Glomerular visceral epithelial cell (primary cell): ENCODE data around the gene STIP1.

Experiments used
- DNase-seq: peaks from one replicate; pipeline ENCODE4 v3.0.0-alpha.2; 2016; ENCODE audit errors: extremely low spot score

STIP1 gene

GRCh38 chr11:64185693-64186491, at the start of gene STIP1:
STIP1 (plus strand) TSS chr11:64186171; CDS start chr11:64186262, 91 bp downstream.
- peak; percentile 100 for DNase-seq

- no peak for DNase-seq
Measured at GRCh38 chr11:64136765-64137441, 49.1 kb upstream of the STIP1 start.

GRCh38 chr11:64138398-64138797, 47.6 kb upstream of the STIP1 start:
- no peak for DNase-seq

GRCh38 chr11:64139049-64139448, 46.9 kb upstream of the STIP1 start:
- DNase-seq = no peak

GRCh38 chr11:64140082-64140481, 45.9 kb upstream of the STIP1 start:
- no peak for DNase-seq

GRCh38 chr11:64141081-64141783, 44.7 kb upstream of the STIP1 start:
- peak; percentile 59 for DNase-seq

GRCh38 chr11:64144587-64145472, 41.1 kb upstream of the STIP1 start:
- no peak for DNase-seq

GRCh38 chr11:64146036-64146955, 39.7 kb upstream of the STIP1 start:
- DNase-seq = peak; percentile 53

- peak; percentile 67 for DNase-seq
Measured at GRCh38 chr11:64148226-64148916, 37.6 kb upstream of the STIP1 start.

GRCh38 chr11:64148917-64149617, 36.9 kb upstream of the STIP1 start:
- DNase-seq = no peak

GRCh38 chr11:64150051-64150450, 35.9 kb upstream of the STIP1 start:
- no peak for DNase-seq

GRCh38 chr11:64150481-64151239, 35.3 kb upstream of the STIP1 start:
- DNase-seq = no peak

GRCh38 chr11:64151337-64151736, 34.6 kb upstream of the STIP1 start:
- no peak for DNase-seq

- DNase-seq = peak; percentile 62
Measured at GRCh38 chr11:64152841-64153691, 32.9 kb upstream of the STIP1 start.

- no peak for DNase-seq
Measured at GRCh38 chr11:64153812-64154211, 32.2 kb upstream of the STIP1 start.

GRCh38 chr11:64156235-64157011, 29.5 kb upstream of the STIP1 start:
- DNase-seq = no peak
